ENCODE measurements around the gene CBX5.
"Not testable (repeated sequence)": the region's sequence is repeated elsewhere in the genome, so short reads cannot be mapped to it uniquely, and the experiment has no call there.

CBX5 gene

DNA sequence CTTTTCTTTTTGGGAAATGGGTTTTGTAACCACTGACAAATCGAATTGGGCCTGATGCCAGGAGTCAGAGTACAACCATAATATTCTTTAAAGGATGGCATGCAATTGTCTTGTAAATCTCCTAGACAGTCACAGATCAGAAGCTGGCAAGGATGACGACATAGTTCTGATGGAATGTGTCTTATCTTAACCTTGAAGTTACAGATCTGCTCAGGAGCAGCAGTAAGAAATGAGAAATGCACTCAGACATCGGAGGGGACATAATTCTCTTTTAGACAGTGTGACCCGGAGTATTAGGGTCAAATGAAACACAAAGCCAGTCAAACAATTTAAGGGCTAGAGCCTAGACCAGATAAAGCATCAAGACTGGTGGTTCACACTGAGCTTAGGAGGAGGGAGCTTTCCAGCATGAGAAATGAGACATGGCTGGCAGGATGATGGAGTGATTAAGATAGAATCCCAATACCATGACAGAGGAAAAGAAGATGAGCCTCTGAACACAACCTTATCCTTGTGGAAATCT lies 17.5 kb downstream of the CBX5 start:
- DNase-seq = no peak

DNA sequence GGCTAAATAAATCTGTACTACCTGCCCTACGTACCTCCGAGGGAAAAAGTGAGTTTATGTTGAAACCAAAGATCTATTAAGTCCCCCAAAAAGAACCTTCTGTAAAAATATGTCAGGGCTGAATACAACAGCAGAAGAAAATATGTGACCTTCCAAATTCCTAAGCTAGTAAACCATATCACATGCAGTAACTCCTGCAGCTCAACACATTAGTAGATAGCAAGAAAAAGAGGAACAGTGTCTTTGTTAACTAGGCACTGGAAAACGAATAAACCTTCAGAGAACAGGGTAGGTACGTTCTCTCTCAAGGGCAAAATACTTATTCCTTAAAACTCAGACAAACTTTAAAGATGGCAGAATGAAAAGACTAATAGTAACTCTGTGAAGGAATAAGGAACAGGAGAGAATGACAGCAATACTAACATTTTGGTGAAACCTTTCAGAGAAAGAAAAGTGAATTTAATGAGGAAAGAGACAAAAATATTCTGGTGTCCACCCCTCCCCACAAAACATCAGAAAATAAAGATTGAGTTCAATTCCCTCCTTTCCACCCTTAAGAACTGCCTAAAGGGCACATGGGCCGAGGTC lies 18.0 kb downstream of the CBX5 start:
- DNase-seq = no peak

DNA sequence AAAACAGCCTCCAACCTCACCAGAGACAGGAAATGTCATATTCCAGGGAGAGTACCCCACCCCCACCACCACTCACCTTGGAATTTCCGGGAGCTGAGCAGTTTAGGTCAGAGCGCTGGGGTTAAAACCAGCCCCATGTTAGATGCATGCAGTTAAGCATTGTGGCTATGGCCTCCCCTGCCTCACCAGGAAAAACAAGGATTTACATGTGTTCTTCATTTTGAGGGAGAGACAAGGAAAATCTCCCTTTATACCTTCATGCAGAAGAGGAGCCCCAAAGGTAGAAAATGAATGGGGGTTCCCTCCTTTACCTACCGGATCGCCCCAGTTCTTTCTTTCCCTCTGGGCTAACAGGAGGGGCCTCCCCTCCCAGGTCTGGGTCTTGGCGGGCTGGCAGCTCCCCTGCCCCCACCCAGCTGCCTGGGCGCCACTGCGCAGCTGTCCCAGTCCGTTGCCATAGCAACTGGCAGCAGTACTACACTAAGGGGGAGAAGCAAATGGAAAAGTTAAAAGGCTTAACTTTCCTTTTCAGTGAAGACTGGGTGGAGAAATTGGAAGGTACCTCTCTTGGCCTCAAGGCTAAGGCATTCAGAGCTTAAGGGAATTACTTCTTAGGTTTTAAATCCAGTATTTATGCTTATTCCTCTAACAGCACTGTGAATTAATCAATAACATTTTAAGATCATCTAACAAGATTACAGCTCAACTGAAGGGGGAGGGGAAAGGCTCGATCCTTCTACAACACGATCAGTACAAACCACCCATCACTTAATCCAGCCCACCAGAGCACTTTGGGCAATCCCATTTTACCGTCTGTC lies 20.5 kb downstream of the CBX5 start:
- DNase-seq = peak; percentile 91

DNA sequence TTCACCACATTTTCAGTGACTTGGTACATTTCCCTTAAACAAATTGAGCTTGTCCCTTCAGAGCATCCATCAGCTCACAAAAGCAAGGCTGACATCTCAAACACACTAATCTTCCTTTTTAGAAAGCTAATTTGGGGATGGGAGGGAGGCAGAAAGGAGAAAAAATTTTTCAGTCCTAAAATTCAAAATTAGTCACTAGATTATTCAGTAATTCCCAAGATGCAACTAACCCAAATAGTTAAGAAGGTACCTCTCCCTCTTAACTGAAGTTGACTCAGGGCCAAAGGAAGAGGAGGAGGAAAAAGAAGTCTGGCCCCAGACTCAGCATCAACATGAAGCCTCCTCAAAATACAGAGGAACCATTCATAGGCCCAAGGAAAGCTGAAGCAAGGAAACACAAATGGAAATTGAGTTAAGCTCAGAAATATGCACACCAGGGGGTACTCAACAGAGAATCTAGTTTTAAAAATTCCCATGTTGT lies 21.7 kb downstream of the CBX5 start:
- no peak for DNase-seq

DNA sequence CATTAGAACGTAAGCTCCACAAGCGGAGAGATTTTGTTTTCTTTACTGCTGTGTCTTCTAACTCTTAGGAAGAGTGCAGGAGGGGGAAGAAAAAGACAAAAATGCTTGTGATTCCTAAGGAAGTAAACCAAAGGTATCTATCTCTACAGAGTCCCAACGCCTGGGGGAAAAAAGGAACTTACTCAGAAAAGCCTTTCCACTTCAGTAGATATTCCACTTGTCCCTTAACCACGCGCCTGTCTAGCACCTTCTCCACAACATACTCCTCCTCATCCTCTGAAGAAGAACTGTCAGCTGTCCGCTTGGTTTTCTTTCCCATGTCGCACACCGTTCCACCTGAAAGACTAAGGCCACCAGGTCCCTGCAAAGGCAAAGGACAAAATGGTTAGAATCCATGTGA lies 22.6 kb downstream of the CBX5 start:
- DNase-seq = no peak

DNA sequence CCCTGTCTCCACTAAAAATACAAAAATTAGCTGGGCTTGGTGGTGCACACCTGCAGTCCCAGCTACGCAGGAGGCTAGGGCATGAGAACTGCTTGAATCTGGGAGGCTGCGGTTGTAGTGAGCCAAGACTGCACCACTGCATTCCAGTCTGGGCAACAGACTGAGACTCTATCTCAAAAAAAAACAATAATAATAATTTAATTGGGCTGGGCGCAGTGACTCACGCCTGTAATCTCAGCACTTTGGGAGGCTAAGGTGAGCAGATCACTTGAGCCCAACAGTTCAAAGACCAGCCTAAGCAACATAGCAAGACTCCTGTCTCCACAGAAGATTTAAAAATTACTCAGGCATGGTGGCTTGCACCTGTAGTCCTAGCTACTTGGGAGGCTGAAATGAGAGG lies 26.7 kb downstream of the CBX5 start:
- DNase-seq = no peak

DNA sequence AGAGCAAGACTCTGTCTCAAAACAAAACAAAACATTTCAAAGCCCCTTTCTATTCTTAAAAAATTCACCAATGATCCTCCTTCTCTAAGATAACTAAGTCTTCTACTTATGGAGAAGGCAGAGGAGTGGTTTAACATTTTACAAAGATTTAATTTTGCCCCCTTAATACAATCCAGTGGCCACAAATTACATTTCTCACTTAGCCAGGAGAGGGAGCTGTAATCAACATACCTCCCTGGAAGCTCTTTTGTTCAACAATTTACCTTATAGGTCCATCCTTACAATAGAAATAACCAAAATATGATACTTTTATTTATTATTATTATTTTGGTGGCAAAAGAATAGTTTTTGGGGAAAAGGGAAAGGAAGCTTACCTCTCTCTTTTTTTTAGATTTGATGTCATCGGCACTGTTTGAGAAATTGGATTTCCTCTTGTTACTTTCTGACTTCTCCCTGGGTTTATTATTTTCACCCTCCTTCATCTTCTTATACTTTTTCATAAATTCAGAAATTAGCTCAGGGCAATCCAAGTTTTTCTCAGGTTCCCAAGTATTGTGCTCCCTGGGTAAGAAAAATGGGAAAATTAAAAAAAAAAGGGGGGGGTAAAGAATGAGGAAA lies 28.1 kb downstream of the CBX5 start:
- DNase-seq = peak; percentile 42

DNA sequence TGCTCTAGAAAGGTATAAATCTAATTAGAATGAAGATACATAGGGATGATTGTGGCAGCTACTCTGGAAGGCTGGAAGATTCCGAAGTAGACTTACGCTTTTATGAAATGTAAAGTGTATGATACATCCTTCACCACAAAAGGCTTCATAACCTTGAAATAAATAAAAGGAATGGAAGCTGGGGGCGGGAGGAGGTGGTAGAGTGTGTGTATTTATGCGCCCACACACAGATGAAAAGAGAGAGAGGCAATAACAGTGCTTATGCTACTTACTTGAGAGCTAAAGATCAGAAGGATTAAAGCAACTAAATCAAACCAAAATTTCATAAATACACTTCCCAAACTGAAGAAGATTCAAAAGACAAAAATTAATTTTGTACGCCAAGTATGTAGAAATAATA lies 30.4 kb downstream of the CBX5 start:
- no peak for DNase-seq

DNA sequence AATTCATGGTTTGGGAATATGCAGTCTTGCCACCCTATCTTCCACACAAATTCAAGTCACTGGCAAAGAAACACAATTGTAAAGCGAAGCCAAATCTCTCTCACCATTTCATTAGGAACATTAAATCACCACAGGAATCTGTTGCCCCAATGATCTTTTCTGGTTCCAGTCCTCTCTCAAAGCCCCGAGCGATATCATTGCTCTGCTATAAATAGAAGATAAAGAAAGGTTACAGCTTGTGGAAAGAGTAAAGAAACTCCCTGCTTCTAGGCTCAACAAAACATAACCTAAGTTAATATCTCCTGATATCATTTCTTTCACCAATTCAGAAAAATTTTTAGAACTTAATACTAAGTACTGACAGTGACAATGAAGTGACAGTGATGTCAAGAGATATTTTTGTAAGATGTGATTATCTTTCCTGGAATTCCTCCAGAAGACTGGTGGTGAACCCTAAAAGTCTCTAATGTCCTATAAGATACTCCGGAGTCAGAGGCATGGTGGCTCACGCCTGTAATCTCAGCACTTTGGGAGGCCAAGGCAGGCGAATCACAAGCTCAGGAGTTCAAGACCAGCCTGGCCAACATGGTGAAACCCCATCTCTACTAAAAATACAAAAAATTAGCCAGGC lies 33.8 kb downstream of the CBX5 start:
- no peak for DNase-seq

DNA sequence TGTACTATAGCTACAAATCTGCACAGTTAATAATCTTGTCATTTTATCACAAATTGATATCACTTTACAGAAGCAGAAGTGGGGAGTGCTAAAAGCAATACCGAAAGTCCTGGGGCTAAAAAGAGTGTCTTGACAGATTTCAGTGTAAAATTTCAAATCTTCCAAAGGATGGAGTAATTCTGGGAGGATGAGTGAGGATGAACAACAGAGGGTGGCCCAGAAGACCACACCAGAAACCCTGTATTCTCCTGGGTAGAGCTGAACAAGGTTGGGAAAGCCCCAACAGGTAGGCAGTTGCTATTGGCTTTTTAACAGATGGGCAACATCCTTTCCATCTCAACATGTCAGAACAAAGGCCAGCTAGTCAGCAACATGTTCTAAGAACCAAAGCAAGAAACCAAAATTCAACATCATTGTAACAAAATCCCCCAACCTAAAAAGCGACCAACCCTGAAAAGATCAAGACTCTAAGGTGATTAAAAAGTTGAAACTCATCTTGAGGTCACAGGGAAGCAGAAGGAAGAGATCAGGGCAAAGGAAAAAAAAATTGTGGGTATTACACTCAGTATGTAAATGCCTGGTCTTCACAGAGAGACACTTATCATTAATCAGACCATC lies 38.8 kb downstream of the CBX5 start:
- DNase-seq = no peak

DNA sequence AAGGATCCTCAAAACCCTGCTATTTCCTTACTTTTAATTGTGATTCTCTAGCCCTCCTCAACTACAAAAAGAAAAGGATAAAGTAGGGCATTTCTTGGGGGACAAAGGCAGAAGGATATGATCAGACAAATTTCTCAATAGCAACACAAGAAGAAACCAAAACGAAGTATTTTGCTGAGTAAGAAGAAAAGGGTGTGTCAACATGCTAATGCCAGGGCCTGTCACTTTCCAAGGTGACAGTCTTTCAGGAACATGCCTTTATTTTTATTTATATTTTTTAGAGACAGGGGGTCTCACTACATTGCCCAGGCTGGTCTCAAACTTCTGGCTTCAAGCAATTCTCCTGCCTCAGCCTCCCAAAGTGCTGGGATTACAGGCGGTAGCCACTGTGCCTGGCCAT lies 39.8 kb downstream of the CBX5 start:
- DNase-seq = no peak

DNA sequence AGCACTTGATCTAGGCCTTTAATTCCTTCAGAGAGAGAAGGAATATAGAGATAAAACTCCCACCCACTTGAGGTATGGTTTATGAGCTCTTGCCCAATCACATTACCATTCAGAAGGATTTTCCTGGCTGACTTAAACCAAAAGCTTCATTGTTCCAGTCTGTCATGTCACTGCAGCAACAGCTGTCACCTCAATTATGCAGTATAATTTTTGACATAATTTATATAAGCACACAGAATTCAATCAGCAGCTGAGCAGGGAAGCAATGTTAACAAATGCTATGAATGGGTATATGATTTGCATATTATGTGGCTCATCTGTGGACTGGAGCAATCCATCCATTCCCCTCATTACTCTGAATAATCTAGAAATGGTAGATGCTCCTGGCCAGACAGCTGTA lies 40.3 kb downstream of the CBX5 start:
- no peak for DNase-seq

DNA sequence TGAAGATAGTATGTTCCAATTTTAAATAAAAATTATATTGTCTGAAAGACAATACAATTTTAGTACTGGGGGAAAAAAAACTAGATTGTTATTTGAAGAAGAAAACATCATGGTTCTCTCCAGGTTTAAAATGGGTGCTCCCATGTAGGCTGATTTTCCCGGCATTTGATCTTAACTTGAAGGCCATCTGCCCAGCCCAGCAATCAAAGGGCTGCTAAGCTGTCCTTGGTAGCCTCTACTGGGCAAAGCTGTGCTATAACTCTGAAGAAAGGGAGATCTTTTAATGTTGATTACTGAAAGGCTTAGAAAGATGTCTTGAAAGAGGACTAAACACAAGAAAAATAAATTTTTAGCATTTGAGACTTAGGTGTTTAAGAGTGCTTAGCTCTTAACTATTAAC lies 41.4 kb downstream of the CBX5 start:
- DNase-seq = no peak

DNA sequence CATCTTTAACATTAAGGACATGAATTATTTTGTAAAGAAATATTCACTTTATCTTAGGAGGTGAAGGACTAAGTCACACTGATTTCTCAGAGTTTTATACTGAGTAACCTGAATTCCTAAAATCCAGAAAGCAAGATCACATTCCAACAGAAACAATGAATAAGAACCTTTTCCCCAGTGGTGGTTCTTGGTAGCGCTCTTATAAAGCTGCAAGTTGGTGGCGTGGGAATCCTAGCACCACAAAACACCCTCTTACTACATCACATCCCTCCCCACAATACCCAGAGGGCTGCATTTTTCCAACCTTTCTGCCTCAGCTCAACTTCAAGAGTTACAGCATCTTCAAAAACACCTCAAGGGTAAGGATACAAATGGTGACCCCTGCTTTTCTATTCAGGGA lies 47.1 kb downstream of the CBX5 start:
- no peak for DNase-seq

DNA sequence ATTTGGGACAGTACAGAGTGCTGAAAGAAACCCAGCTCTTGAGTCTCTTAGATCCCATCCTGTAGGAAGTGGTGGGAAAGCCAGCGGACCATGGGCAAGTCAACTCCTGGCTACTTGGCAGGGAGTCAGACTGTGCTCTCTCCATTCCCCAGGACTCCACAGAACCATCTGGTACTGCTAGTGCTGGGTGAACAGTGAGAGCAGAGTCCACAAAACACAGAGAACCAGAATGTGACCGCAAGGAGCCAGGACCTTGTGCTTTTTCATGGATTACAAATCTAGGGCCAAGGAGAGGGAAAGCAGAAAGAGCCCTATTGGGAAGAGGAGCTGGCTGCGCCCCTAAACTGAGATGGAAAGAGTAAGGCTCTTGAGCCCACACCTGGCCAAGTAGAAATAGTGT lies 48.7 kb downstream of the CBX5 start:
- DNase-seq = not testable (repeated sequence)

DNA sequence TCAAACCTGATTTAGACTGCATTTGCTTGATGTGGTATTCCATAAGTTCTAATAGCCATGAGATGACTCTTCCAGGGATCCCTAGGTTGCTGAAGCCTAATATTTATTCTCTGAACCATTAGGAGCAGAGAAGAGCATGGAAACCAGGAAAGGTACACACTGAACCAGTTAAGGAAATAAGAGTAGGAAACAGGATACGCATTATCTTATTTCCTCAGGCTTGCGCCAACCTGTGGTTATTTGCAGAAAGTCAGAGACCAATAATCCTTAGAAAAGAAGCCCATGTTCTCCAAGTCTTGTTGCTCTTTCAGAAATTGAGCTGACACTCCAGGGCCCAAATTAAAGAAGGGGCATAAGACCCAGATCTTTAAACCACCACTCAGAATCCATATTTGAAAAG lies 49.4 kb downstream of the CBX5 start:
- no peak for DNase-seq

DNA sequence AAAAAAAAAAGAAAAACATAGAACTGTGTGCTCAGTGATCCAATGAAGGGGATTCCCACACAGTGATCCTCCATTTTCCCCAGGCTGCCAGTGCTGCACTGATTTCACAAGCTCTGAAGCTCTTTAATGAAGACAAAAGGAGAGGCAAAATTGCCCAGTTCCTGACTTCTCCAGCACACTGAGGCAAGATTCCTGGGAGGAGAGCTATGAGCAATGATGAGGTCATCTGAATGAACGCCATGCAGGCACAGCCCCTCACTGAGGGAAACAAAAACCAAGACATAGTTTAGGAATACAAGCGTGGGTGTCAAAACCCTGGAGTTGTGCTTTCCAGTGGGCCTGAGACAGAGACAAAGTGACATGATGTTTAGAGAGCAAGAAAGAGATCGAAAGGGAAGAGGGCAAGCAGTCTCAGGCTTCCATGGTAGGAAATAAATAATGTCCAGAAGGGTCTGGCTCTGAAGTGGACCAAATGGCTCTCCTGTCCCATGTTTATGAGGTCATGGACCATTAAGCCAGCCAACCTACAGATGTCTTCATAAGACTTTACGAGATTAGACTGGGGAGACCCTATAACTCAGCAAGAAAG lies 50.2 kb downstream of the CBX5 start:
- DNase-seq = no peak

DNA sequence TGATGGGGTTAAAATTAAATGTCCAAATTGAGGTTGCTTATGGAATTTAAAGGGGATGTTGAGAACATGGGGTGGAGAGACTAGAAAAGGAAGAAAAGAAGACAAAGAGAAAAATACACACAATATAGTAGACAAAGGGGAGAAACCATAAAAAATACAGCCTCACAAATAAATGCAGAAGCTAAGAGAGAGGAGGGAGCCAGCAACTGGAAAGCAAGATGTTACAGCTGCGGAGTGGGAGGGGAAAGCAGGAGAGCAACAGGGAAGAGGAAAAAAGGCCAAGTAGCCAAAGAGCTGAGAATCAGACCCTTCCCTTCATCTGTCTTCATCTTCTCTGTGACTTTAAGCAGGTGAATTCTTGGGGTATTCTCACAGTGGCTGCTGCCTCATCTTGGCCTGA lies 51.5 kb downstream of the CBX5 start:
- no peak for DNase-seq

DNA sequence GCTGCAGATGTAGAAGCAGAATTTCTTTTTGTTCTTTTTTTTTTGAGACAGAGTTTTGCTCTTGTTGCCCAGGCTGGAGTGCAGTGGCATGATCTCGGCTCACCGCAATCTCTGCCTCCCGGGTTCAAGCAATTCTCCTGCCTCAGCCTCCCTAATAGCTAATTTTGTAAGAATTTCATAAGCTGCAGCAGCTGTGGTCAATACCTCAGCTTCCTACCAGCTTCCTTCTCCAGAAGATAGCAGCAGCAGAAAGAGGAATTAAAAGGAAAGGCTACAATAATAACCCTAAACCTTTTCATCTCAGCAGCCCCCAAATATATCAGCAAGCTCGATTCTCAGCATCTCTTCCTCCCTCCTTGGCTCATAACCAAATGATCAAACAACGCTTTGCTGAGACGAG lies 52.0 kb downstream of the CBX5 start:
- DNase-seq = not testable (repeated sequence)

DNA sequence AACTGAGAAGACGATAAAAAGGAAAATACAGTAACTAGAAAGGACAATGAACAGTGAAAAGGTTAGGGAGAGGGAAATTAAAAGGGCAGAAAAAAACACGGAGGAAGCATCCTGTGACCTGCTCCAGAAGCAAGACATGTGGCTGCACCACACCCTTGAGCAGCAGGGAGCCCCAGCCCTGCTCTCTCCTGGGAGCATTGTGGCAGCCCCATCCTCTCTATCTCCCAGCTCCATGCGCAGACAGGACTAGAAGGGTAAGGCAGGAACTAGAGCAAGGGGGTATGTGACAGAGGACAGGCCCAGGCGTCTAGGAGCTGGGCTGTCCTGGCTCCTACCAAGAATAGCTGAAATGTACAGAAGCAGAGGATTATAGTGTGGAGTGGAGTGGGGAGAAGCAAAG lies 52.5 kb downstream of the CBX5 start:
- DNase-seq = no peak

DNA sequence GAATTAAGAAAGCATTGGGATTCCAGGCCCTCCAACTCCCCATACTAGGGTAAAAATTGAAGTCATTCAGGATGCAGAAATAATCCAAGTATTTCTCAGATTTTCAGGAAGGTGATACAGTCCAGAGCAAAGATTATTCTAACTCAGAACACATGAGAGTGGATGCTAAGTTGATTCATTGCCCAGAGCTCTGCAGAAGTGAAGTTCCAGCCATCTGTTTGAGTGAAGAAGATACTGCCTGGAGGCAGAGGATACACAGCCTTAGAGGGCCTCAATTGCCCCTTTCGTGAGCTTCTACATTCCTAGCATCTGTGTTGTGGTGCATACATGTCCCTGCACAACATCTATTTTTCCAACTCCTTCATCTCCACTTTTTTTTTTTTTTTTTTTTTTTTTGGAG lies 54.3 kb downstream of the CBX5 start:
- DNase-seq = no peak

DNA sequence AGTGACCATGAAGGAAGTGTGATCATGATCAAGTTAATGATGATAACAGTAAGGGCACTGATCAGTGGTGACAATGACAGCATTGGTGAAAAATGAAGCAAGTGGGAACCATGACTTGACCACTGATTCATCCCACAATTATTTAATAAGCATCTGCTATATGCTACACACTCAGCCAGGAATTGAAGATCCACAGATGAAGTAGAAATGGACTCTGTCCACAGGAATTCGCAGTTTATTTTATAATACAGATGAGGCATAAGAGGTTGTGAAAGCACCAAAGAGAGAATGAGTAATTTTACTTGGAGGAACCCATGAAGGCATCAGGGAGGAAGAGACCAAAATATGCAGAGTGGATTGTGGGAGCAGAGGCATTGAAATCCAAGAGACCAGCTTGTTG lies 57.3 kb downstream of the CBX5 start:
- no peak for DNase-seq
